Mucosa of rectum (tissue), 2 donors: ENCODE measurements around the gene PLS3.
"Not testable (repeated sequence)": the region's sequence is repeated elsewhere in the genome, so short reads cannot be mapped to it uniquely, and the experiment has no call there.

Experiments used
- H3K27ac ChIP-seq, 2 donors: one replicate each; pipeline ENCODE4 v1.7.0; 2013; ENCODE audit warnings: inconsistent platforms in 2 of 2, low read depth in 2 of 2, low read length in 2 of 2
- H3K27me3 ChIP-seq, 2 donors: one replicate each; pipeline ENCODE4 v1.7.0; 2013; ENCODE audit warnings: low read length in 2 of 2; ENCODE audit not compliant: control insufficient read depth in 2 of 2, insufficient read depth in 2 of 2
- H3K36me3 ChIP-seq, 2 donors: one replicate each; pipeline ENCODE4 v1.7.0; 2013; ENCODE audit warnings: low read length in 2 of 2; ENCODE audit not compliant: control insufficient read depth in 2 of 2, insufficient read depth in 2 of 2
- H3K4me1 ChIP-seq, 2 donors: one replicate each; pipeline ENCODE4 v1.7.0; 2013; ENCODE audit warnings: low read length in 2 of 2, mild to moderate bottlenecking in 1 of 2; ENCODE audit not compliant: control insufficient read depth in 2 of 2, insufficient read depth in 2 of 2
- H3K4me3 ChIP-seq, 2 donors: one replicate each; pipeline ENCODE4 v1.7.0; 2013; ENCODE audit warnings: low read length in 2 of 2
- H3K9ac ChIP-seq, 2 donors: one replicate each; pipeline ENCODE4 v1.7.0; 2013; ENCODE audit warnings: low read length in 2 of 2, low read depth in 1 of 2, mild to moderate bottlenecking in 1 of 2
- H3K9me3 ChIP-seq, 2 donors: one replicate each; pipeline ENCODE4 v1.7.0; 2013; ENCODE audit warnings: low read length in 2 of 2; ENCODE audit not compliant: control insufficient read depth in 2 of 2
- donor health status: healthy.
- donor health status: Normal muscosa, but diverticular disease.

Gene PLS3

GRCh38 chrX:115639334-115639880 lies 78.4 kb downstream of the PLS3 start:
- H3K27me3 ChIP-seq: peaks cover 2 to 4% of the 10 kb centered on the region in 2 donors
- H3K27ac ChIP-seq: no peak overlapping the region
- H3K9me3 ChIP-seq: no peaks in the 10 kb centered on the region
- H3K9ac ChIP-seq: no peak overlapping the region
- H3K36me3 ChIP-seq: no peaks in the 10 kb centered on the region
- no peaks in the 10 kb centered on the region for H3K4me1 ChIP-seq
- H3K4me3 ChIP-seq: no peak overlapping the region

DNA sequence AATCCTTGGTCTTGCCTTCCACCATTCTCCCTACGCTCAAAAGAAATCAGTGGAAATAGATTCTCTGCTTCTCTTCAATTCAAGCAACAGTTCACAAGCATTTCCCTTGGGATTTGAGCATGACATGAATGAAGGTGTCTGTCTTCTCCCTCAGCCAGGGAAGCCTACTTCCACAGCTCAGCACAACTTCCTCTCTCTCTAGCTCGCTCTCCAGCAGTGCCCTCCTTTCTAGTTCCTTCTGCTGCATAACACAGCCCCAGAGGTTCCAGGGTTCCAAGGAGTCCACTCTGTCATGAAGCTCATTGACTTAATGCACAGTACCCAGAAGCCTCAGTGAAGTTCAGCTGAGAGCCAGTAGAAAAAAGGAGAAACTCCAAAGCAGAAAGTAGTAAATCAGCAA lies 81.3 kb downstream of the PLS3 start:
- Histone ChIP-seq H3K27ac (no peak overlapping the region), H3K4me3 (no peak overlapping the region), H3K27me3 (peaks cover 2 to 4% of the 10 kb centered on the region in 2 donors), H3K4me1 (no peaks in the 10 kb centered on the region), H3K36me3 (no peaks in the 10 kb centered on the region), H3K9ac (no peak overlapping the region), H3K9me3 (no peaks in the 10 kb centered on the region)

GRCh38 chrX:115642895-115643530 lies 82.0 kb downstream of the PLS3 start:
- Histone ChIP-seq H3K9me3 (no peaks in the 10 kb centered on the region), H3K36me3 (no peaks in the 10 kb centered on the region), H3K27ac (no peak overlapping the region), H3K4me3 (no peak overlapping the region), H3K4me1 (no peaks in the 10 kb centered on the region), H3K27me3 (peaks cover 2 to 4% of the 10 kb centered on the region in 2 donors), H3K9ac (no peak overlapping the region)

DNA sequence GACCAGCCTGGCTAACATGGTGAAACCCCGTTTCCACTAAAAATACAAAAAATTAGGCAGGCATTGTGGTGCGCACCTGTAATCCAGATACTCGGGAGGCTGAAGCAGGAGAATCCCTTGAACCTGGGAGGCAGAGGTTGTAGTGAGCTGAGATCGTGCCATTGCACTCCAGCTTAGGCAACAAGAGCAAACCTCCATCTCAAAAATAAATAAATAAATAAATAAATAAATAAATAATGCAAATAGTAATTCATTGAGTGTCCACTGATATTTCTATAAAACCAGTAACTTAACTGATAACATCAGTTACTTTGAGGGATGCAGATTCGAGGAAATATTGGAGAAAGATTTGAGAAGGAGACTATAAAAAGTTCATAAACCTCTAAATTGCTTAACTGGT lies 83.4 kb downstream of the PLS3 start:
- not testable (repeated sequence) for H3K27ac ChIP-seq, H3K36me3 ChIP-seq, H3K9me3 ChIP-seq, H3K4me3 ChIP-seq, H3K4me1 ChIP-seq, H3K27me3 ChIP-seq, H3K9ac ChIP-seq

- Histone ChIP-seq H3K9ac (no peak overlapping the region), H3K9me3 (no peaks in the 10 kb centered on the region), H3K27me3 (no peaks in the 10 kb centered on the region), H3K4me1 (no peaks in the 10 kb centered on the region), H3K27ac (no peak overlapping the region), H3K36me3 (no peaks in the 10 kb centered on the region), H3K4me3 (no peak overlapping the region)
These were observed 88.6 kb downstream of the PLS3 start for GRCh38 chrX:115649461-115650063.

- H3K36me3 ChIP-seq: no peaks in the 10 kb centered on the region
- H3K4me3 ChIP-seq: no peak overlapping the region
- no peaks in the 10 kb centered on the region for H3K4me1 ChIP-seq
- no peaks in the 10 kb centered on the region for H3K9me3 ChIP-seq
- no peak overlapping the region for H3K27ac ChIP-seq
- no peaks in the 10 kb centered on the region for H3K27me3 ChIP-seq
- no peak overlapping the region for H3K9ac ChIP-seq
These were observed 89.5 kb downstream of the PLS3 start for GRCh38 chrX:115650449-115650848.

- no peaks in the 10 kb centered on the region for H3K27me3 ChIP-seq
- H3K27ac ChIP-seq: no peak overlapping the region
- H3K4me1 ChIP-seq: no peaks in the 10 kb centered on the region
These were observed 89.9 kb downstream of the PLS3 start for GRCh38 chrX:115650916-115651315.

GRCh38 chrX:115652221-115652620 lies 91.2 kb downstream of the PLS3 start:
- no peaks in the 10 kb centered on the region for H3K4me1 ChIP-seq
- no peak overlapping the region for H3K4me3 ChIP-seq
- no peaks in the 10 kb centered on the region for H3K9me3 ChIP-seq
- no peak overlapping the region for H3K9ac ChIP-seq
- H3K27ac ChIP-seq: no peak overlapping the region
- H3K36me3 ChIP-seq: no peaks in the 10 kb centered on the region
- no peaks in the 10 kb centered on the region for H3K27me3 ChIP-seq

More at GRCh38 chrX:115650916-115651315, 89.9 kb downstream of the PLS3 start:
- Histone ChIP-seq H3K36me3 (no peaks in the 10 kb centered on the region), H3K9ac (no peak overlapping the region), H3K4me3 (no peak overlapping the region), H3K9me3 (no peaks in the 10 kb centered on the region)

DNA sequence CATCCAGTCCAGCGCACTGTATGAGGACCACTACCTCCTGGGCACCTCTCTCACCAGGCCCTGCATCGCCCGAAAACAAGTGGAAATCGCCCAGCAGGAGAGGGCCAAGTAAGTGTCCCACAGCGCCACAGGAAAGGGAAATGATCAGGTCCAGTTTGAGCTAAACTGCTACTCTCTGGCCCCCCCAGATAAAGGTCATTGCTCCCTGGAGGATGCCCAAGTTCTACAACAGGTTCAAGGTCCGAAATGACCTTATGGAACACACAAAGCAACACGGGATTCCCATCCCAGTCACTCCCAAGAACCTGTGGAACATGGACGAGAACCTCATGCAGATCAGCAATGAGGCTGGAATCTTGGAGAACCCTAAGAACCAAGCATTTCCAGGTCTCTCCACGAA lies 104.1 kb downstream of the PLS3 start:
- Histone ChIP-seq H3K9me3 (no peaks in the 10 kb centered on the region), H3K36me3 (no peaks in the 10 kb centered on the region), H3K4me3 (no peak overlapping the region), H3K4me1 (no peaks in the 10 kb centered on the region), H3K9ac (no peak overlapping the region), H3K27me3 (no peaks in the 10 kb centered on the region), H3K27ac (no peak overlapping the region)

DNA sequence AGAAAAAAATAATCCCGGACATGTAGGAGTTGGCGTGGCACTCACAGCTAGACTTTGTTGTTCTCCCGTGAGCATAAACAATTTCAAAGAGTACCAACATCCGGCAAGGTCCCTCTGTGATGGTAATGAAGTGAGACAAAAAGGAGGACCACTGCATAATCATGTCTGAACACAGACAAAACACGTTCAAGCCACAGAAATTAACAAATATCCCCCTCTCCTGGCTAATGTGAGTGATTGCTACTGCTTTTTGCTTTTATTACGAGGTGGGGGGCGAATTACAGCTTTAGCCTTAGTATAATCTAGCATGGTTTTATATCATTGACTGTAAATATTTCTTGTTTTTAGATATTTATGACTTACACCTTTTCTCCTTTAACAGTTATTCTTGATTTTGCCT lies 118.5 kb downstream of the PLS3 start:
- Histone ChIP-seq H3K4me3 (no peak overlapping the region), H3K27ac (no peak overlapping the region), H3K27me3 (peaks cover 0 to 2% of the 10 kb centered on the region in 2 donors), H3K4me1 (no peaks in the 10 kb centered on the region), H3K9ac (no peak overlapping the region), H3K9me3 (no peaks in the 10 kb centered on the region), H3K36me3 (no peaks in the 10 kb centered on the region)
